Stimulated activated CD4-positive, alpha-beta T cell treated with anti-CD3 and anti-CD28 coated beads, Interleukin-1b, Interleukin-23, amount 100 ng/mL, for 24 hours (primary cell): ENCODE measurements around the gene BBX.
A peak's percentile ranks its signal among the peaks of the same experiment; 100 is the strongest.
"Not testable (repeated sequence)": the region's sequence is repeated elsewhere in the genome, so short reads cannot be mapped to it uniquely, and the experiment has no call there.

ENCODE experiments used
- DNase-seq, 4 experiments: peaks; one replicate each; pipeline ENCODE4 v3.0.0-alpha.2; 2020; ENCODE audit warnings: low read depth in 4 of 4, low spot score in 1 of 4

The BBX gene

DNA sequence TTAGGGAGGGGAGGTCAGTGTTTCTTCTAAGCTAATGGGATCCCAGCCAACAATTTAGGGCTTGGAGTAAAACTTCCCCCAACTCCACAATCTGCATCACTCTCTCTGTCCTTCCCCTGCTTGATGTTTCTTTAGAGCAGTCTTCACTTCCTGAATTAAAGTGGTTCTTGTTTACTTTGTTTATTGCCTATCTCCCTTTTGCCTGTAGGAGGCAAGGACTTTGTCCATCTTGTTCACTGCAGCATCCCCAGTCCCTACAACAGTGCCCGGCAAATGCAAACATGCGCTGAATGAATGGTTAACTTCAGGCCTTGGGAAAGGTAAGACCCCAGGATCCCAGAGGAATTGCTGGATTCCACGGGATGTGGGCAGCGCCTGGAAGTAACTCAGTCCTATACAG, 312.2 kb downstream of the BBX start:
- not testable (repeated sequence) for DNase-seq

DNA sequence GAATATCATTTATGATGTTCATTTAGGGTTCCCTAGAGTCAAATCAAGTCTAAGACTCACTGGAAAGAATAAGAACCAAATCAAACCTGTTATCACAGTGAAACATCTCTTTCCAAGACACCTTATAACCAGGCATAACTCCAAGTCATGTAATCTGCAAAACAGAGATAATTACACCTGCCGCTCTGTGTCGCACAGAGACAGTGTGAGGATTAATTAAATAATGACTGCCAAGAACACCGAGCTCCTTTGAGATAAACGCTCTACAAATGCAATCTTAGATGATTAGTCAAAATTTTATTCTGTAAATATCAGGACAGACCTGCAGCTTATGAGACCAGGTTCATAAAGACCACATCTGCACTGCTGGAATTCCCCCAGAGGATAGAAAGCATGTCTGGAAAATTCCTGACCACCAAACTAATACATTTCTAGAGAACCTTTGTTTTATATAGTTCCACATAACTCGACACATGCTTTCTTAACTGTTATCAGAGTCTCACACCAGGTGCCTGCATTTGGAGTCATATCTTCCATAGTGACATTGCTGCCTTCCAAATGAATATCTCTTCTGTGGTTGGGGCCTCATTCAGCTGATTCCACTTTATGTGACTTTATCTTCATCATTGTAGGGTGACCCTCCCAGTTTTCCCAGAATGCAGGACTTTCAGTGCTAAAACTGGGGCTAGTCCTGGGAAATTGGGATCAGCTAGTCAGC, 315.3 kb downstream of the BBX start:
- DNase-seq = no peak

DNA sequence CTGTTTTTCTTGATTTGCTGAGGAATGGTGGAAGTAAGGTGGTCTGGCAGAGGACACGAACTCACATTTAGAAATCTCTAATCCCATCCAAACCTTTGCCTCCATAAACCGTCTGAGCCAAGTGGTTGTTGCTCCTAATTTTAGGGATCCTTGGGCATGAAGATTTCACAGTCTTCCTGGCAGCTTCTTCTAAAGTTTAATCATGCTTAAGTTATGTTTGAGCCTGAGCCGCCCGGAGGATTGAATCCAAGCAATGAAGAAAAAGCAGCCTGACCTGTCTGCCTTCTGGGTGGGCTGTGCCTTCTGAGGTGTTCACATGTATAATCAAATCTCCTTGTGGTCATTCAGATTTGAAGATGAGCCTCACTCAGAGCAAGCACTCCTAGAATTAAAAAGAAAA, 319.1 kb downstream of the BBX start:
- no peak for DNase-seq

DNA sequence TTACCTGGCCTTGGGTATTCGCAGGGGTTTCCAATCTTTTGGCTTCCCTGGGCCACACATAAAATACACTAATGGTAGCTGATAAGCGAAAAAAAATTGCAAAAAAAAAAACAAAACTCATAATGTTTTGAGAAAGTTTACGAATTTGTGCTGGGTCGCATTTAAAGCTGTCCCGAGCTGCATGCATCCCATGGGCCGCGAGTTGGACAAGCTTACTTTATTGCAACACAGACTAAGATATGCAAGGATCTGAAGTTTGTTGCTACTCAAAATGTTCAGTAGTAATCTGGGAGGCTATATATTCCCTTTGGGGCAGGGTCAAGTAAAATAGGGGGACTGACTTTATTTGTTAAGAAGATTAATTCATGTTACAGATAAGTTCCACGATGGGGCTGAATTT, 320.2 kb downstream of the BBX start:
- DNase-seq = no peak

DNA sequence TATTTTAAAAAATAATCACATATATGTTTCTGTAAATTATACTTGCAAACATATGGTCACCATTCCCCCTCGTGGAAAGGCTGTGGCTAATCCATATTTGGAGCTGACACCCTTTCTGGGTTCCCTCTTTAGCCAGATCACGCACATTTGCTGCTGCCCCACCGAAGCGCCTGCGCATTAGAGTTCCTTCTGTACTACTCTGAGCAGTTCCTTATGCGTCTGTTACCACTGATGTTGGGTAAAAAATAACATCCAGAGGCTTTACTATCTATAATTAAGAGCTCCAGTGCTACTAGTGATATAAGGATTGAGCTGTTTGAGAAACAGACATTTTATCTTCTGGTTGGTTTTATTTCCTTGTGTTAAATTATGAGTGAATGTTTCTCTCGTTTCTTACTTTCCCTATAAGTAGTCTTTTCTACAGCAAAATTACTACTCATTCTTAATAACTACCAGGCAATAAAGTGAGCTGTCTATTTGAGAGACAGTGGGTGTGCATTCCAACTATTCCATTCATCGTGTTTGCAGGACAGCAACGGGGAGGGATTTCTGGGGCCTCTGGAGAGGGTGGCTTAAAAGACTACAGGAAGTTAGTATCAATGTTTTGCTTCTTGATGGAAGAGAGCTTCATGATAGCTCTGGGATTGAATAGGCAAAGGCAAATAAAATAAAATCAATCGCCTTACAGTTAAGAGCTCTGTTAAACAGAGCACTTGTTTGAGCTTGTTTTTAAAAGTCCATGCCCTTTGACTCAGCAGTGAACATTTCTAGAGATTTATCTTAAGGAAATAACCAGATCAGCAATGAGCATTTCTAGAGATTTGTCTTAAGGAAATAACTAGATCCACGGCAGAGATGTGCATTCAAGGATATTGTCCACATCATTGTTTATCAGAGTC, 322.9 kb downstream of the BBX start:
- no peak for DNase-seq

DNA sequence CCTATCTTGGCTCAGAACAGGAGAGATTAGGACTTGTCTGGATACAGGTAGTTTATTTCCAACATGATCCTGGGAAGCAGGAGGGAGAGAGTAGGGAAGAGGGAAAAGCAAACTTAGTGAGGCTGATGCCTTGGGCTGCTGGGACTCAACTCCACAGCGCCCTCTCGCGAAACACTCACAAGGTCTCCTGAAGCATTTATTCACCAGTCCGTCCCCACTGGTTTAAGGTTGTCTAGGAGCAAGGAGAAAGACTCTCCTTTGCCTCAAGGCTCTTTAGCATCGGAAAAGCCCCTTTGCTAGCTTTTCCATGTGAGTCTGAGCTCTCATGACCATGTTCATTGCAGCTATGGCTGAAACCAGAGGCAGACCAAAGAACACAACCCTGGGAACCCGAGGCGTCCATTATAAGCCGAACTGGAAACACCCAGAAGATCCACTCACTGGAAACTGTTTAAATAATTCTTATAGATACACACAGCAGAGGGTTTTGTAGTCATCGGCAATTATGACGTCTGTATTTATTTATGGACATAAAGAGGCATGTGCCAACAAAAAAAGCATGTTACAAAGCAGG, 323.6 kb downstream of the BBX start:
- DNase-seq = peak in 3 of 4 experiments; percentile 2 to 17 (median 13)

DNA sequence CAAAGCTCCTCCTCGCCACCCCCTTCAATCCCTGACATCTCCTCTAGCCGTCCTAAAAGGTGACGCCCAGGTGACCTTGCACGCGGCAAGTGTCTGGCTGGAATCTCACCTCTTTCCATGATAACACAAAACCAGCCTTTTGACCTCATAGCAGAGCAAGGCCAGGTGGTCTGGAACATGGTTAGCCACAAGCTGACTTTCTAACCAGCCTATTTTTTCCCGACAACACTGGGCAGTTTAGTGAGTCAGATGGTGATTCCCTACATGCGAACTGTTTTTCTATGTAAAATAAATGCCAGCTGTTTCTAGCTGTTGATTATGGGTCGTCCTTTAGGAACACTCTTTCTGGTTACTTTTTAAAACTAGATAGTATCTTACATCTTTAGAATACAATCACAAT, 325.0 kb downstream of the BBX start:
- DNase-seq = no peak

DNA sequence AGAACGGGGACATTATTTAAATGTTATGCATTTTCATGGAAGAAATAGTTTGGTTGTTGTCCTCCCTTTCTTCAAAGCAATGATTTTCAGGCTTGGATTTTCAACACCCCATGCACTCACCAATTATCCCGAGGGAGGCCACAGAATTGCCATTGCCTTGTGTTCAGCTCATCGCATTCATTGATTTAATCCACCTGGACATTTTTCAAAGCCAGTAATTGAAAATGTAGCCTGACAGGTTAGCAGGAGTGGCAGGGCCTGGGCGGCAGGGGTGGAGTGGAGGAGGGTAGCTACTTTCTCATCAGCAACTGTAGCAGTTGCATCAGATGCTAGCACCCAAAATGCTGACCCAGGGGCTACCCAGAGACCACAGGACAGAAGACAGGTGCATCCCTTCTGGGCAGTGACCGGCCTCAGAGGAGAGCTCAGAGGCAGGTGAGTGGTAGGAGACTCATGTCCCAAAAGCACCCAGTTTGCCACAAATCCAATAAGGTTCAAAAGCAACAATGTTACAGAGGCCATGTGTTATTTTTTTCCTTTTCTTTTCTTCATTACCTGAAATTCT, 325.7 kb downstream of the BBX start:
- no peak for DNase-seq

DNA sequence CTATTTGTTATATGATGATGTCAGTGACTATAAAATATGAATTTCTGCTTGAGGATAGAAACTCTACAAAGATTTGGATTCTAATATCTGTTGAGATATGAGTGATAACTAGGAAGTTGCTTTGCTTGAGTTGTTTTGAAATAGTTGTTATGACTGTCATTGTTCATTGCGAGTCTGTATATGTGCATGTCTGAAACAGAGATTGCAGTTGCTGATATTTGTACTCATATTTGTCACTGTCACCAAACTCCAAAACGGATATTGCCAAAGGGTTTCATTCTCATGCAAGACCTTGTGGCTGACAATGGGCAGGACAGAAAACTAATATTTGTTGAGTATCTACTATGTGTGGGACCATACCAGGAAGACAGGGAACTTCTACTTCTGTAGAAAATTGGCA, 327.9 kb downstream of the BBX start:
- DNase-seq = no peak

DNA sequence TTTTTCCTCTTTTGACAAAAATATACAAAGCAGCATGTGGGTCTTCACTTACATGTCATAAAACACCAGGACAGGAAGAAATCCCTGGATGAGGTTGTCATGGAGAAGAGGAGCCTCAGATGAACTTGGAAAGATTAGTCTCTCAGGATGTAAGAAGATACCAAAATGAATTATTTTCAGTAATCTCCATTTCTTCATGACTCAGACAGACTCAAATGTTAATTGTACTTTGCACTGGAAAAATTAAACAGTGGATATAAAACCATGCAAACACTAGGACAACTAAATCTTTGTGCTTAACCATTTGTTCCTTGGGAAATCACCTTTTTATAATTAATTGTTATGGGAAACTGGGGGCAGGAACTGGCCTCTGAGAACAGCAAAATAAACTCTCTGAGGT, 331.1 kb downstream of the BBX start:
- DNase-seq = no peak

DNA sequence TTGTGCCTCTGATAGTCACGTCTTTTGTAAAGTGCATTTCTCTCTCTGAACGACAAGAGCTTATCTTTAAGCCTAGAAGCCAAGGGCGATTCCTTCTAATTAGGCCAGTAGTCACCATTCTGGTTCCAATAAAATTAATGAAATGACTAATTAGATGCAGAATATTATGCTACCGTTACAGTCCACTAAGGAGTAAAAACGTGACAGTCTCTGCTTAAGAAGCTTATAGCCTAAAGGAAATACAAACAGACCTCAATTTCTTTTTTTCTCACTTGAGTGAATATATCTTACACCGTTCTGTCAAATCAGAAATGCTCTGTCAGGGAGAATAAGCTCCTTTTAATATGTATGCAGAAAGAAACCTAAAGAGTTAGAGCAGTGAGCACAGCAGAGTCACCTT, 332.0 kb downstream of the BBX start:
- no peak for DNase-seq

DNA sequence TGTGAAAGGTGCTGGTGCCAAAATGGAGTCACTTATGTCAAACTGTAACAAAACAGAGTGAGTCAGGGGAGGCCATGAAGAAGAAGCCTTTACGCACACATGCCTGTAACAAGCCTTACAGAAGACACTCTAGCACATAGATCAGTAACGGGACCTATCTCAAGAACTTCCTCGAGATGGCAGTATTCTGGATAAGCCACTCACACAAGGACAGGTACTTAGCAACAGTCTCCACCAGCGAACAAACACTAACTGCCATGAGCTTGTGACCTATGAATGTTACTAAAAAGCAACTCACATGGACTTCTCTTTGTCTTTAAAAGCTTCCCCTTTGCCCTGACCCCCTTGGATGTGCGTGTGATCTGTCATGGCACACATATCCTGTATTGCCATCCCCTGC, 332.9 kb downstream of the BBX start:
- DNase-seq = no peak

DNA sequence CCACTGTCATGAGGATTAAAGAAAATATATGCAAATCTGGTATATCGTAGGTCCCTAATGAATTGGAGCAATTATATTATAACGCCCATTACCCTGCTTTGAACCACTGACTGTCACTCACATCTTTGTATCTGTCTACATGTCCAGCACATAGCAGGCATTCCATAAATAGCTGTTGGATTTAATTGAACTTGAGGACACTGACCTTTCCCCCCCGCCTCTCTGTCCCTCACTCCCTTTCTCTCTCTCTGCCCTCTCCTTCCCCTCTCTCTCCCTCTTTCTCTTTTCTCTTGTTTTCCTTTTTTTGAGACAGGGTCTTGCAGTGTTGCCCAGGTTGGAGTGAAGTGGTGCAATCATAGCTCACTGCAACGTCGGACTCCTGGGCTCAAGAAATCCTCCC, 335.1 kb downstream of the BBX start:
- no peak for DNase-seq

DNA sequence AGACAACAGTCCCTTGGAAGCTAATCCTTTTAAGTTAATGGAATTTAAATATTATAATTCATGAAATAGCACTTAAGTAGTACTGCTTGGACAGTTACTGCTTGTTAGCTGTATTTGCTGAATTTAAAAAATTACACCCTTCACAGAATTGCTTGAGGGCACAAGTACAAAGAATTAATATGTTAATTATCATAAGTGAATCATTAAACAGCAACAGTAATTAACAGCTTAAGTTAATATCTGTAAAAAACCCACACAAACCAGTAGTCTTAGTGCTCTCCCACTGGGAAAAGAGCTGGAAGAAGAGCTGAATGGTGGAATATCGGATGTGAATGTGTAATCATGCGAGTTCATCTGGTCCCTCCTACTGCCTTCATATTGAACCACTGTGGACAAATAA, 336.1 kb downstream of the BBX start:
- DNase-seq = no peak
